IPS DF 6.9 (cell line): ENCODE results near the gene SLC8A3.

Experiments
- DNase-seq: peaks from one replicate; pipeline ENCODE4 v3.0.0-alpha.2; 2013; ENCODE audit warnings: low read depth, low spot score
- H3K27ac ChIP-seq: one replicate; pipeline ENCODE4 v1.5.1; 2013; ENCODE audit warnings: low read length, control low read depth
- H3K27me3 ChIP-seq: 2 replicates; pipeline ENCODE4 v1.6.1; 2013; ENCODE audit warnings: mild to moderate bottlenecking, low read length; ENCODE audit not compliant: control insufficient read depth, insufficient read depth
- H3K36me3 ChIP-seq: 2 replicates; pipeline ENCODE4 v1.6.1; 2013; ENCODE audit warnings: low read length; ENCODE audit not compliant: control insufficient read depth, insufficient read depth
- H3K4me1 ChIP-seq: 2 replicates; pipeline ENCODE4 v1.6.1; 2013; ENCODE audit warnings: low read length; ENCODE audit not compliant: control insufficient read depth, insufficient read depth
- H3K4me3 ChIP-seq: 2 replicates; pipeline ENCODE4 v1.5.1; 2013; ENCODE audit warnings: mild to moderate bottlenecking, low read length
- H3K9me3 ChIP-seq: 2 replicates; pipeline ENCODE4 v1.6.1; 2013; ENCODE audit warnings: low read length, inconsistent platforms; ENCODE audit not compliant: control insufficient read depth, insufficient read depth
- WGBS: extraction: QIAGEN DNeasy Blood & Tissue Kit; methylation state at CpG from one replicate; pipeline ENCODE4 v1.1.7; 2013; ENCODE audit warnings: mixed read lengths, missing lambda C conversion rate; ENCODE audit not compliant: insufficient read length, insufficient coverage; 5-methylcytosine and 5-hydroxymethylcytosine counted together

The SLC8A3 gene

GRCh38 chr14:70018713-70019211, 170.0 kb downstream of the SLC8A3 start:
- no peaks in the 10 kb centered on the region for H3K27me3 ChIP-seq
- no peaks in the 10 kb centered on the region for H3K9me3 ChIP-seq
- no peaks in the 10 kb centered on the region; the same call in 1 of the 2 replicates for H3K4me1 ChIP-seq
- H3K4me3 ChIP-seq = no peak overlapping the region
- no peaks in the 10 kb centered on the region for H3K36me3 ChIP-seq
- H3K27ac ChIP-seq = no peak overlapping the region
- WGBS = no CpG with 5 or more reads among the region's 9 CpGs
- DNase-seq = no peak

- H3K36me3 ChIP-seq = no peaks in the 10 kb centered on the region
- DNase-seq = no peak
- no peak overlapping the region for H3K27ac ChIP-seq
- no CpG with 5 or more reads among the region's 2 CpGs for WGBS
- H3K9me3 ChIP-seq = no peaks in the 10 kb centered on the region
- no peaks in the 10 kb centered on the region; the same call in 1 of the 2 replicates for H3K4me1 ChIP-seq
- H3K4me3 ChIP-seq = no peak overlapping the region
- no peaks in the 10 kb centered on the region for H3K27me3 ChIP-seq
Observed at GRCh38 chr14:70018230-70018629, 170.5 kb downstream of the SLC8A3 start.

- Histone ChIP-seq H3K27ac (no peak overlapping the region), H3K4me1 (no peaks in the 10 kb centered on the region), H3K9me3 (no peaks in the 10 kb centered on the region), H3K36me3 (no peaks in the 10 kb centered on the region), H3K4me3 (no peak overlapping the region), H3K27me3 (no peaks in the 10 kb centered on the region)
- WGBS = no CpG with 5 or more reads among the region's 7 CpGs
- no peak for DNase-seq
Observed at GRCh38 chr14:70014406-70015095, 174.2 kb downstream of the SLC8A3 start.

- peak; percentile 48 for DNase-seq
- no peaks in the 10 kb centered on the region; the same call in 1 of the 2 replicates for H3K4me1 ChIP-seq
- WGBS = no CpG with 5 or more reads among the region's 2 CpGs
- H3K27me3 ChIP-seq = no peaks in the 10 kb centered on the region
- no peaks in the 10 kb centered on the region for H3K9me3 ChIP-seq
- H3K27ac ChIP-seq = no peak overlapping the region
- no peak overlapping the region for H3K4me3 ChIP-seq
- no peaks in the 10 kb centered on the region for H3K36me3 ChIP-seq
Observed at GRCh38 chr14:70013271-70013873, 175.4 kb downstream of the SLC8A3 start.

- no peak overlapping the region for H3K4me3 ChIP-seq
- no peaks in the 10 kb centered on the region; the same call in 1 of the 2 replicates for H3K4me1 ChIP-seq
- no CpG with 5 or more reads among the region's 7 CpGs for WGBS
- H3K9me3 ChIP-seq = no peaks in the 10 kb centered on the region
- H3K27ac ChIP-seq = no peak overlapping the region
- DNase-seq = no peak
- H3K27me3 ChIP-seq = no peaks in the 10 kb centered on the region
- H3K36me3 ChIP-seq = no peaks in the 10 kb centered on the region
Observed at GRCh38 chr14:70011708-70012107, 177.0 kb downstream of the SLC8A3 start.

GRCh38 chr14:70011098-70011497, 177.7 kb downstream of the SLC8A3 start:
- no peak for DNase-seq
- no peak overlapping the region for H3K4me3 ChIP-seq
- H3K9me3 ChIP-seq = no peaks in the 10 kb centered on the region
- H3K27ac ChIP-seq = no peak overlapping the region
- H3K36me3 ChIP-seq = no peaks in the 10 kb centered on the region
- no peaks in the 10 kb centered on the region for H3K27me3 ChIP-seq
- no CpG with 5 or more reads among the region's 6 CpGs for WGBS
- H3K4me1 ChIP-seq = no peaks in the 10 kb centered on the region; the same call in 1 of the 2 replicates

- no peaks in the 10 kb centered on the region for H3K9me3 ChIP-seq
- no peak for DNase-seq
- no peaks in the 10 kb centered on the region for H3K36me3 ChIP-seq
- no peaks in the 10 kb centered on the region for H3K27me3 ChIP-seq
- no peak overlapping the region for H3K4me3 ChIP-seq
- no CpG with 5 or more reads among the region's 8 CpGs for WGBS
- no peaks in the 10 kb centered on the region; the same call in 1 of the 2 replicates for H3K4me1 ChIP-seq
- no peak overlapping the region for H3K27ac ChIP-seq
Observed at GRCh38 chr14:70009961-70010360, 178.8 kb downstream of the SLC8A3 start.

- Histone ChIP-seq H3K4me3 (no peak overlapping the region), H3K9me3 (no peaks in the 10 kb centered on the region), H3K36me3 (no peaks in the 10 kb centered on the region), H3K4me1 (no peaks in the 10 kb centered on the region; the same call in 1 of the 2 replicates), H3K27me3 (no peaks in the 10 kb centered on the region), H3K27ac (no peak overlapping the region)
- DNase-seq = no peak
- WGBS = no CpG with 5 or more reads among the region's 6 CpGs
Observed at GRCh38 chr14:70008284-70009262, 180.2 kb downstream of the SLC8A3 start.

- no peaks in the 10 kb centered on the region; the same call in 1 of the 2 replicates for H3K4me1 ChIP-seq
- no CpG with 5 or more reads among the region's 6 CpGs for WGBS
Observed at GRCh38 chr14:70006699-70007098, 182.1 kb downstream of the SLC8A3 start.

GRCh38 chr14:70005281-70005805, 183.4 kb downstream of the SLC8A3 start:
- DNase-seq = no peak
- Histone ChIP-seq H3K27me3 (no peaks in the 10 kb centered on the region), H3K27ac (no peak overlapping the region), H3K4me1 (no peaks in the 10 kb centered on the region; the same call in 1 of the 2 replicates), H3K36me3 (no peaks in the 10 kb centered on the region), H3K9me3 (no peaks in the 10 kb centered on the region), H3K4me3 (no peak overlapping the region)
- no CpG with 5 or more reads among the region's 5 CpGs for WGBS

More at GRCh38 chr14:70006699-70007098, 182.1 kb downstream of the SLC8A3 start:
- Histone ChIP-seq H3K27me3 (no peaks in the 10 kb centered on the region), H3K36me3 (no peaks in the 10 kb centered on the region), H3K4me3 (no peak overlapping the region), H3K27ac (no peak overlapping the region), H3K9me3 (no peaks in the 10 kb centered on the region)
- DNase-seq = no peak
